H1 (cell line): ENCODE results near the gene C19orf25.

Experiments
- CBX5 ChIP-seq: fragments of 300-800, 300-1000 bp; sonication (generic); IDR thresholded peaks from 2 replicates; pipeline ENCODE4 v1.7.1; 2016; ENCODE audit warnings: antibody characterized with exemption, low read length, low read depth
- EP300 ChIP-seq, 2 experiments: IDR thresholded peaks; 1 replicate in 1 of 2; 2 replicates in 1 of 2; pipeline ENCODE4 v1.6.1; 2011 to 2012; ENCODE audit warnings: low read depth in 2 of 2, low read length in 2 of 2, mild to moderate bottlenecking in 2 of 2, borderline replicate concordance in 1 of 2, inconsistent platforms in 1 of 2, moderate library complexity in 1 of 2
- PHF8 ChIP-seq: fragments of 200-600 bp; sonication (generic); conservative IDR thresholded peaks from 2 replicates; pipeline ENCODE4 v1.7.1; 2012; ENCODE audit warnings: low read depth, mild to moderate bottlenecking, inconsistent platforms, low read length, moderate library complexity
- POLR2A ChIP-seq, 2 experiments: IDR thresholded peaks; 1 replicate in 1 of 2; 2 replicates in 1 of 2; pipeline ENCODE4 v1.6.1; 2011; ENCODE audit warnings: low read depth in 2 of 2, low read length in 2 of 2, mild to moderate bottlenecking in 2 of 2; ENCODE audit errors: control extremely low read depth in 1 of 2
- POLR2AphosphoS5 ChIP-seq: IDR thresholded peaks from 2 replicates; pipeline ENCODE4 v1.6.1; 2011; ENCODE audit warnings: low read depth, low read length
- RFX5 ChIP-seq: IDR thresholded peaks from 2 replicates; pipeline ENCODE4 v1.6.1; 2011; ENCODE audit warnings: low read depth, low read length, improper control_type of control experiment, borderline replicate concordance
- RNF2 ChIP-seq: fragments of 200-900, 300-1000 bp; sonication (generic); IDR thresholded peaks from 2 replicates; pipeline ENCODE4 v1.7.1; 2016; ENCODE audit warnings: borderline replicate concordance, low read depth, mild to moderate bottlenecking, antibody characterized with exemption, low read length; ENCODE audit not compliant: poor library complexity, severe bottlenecking; ENCODE audit errors: missing control alignments
- SP1 ChIP-seq: IDR thresholded peaks from 2 replicates; pipeline ENCODE4 v1.6.1; 2011; ENCODE audit warnings: low read depth, low read length
- YY1 ChIP-seq: IDR thresholded peaks from 2 replicates; pipeline ENCODE4 v1.6.1; 2011; ENCODE audit warnings: low read depth, mild to moderate bottlenecking, low read length
- TF ChIP-seq, protein P1 (sequence below), 3 experiments: IDR thresholded peaks; 1 replicate in 2 of 3; 2 replicates in 1 of 3; pipeline versions ENCODE4 v1.5.1 to v1.6.1; 2011; ENCODE audit warnings: low read length in 3 of 3, mild to moderate bottlenecking in 3 of 3, inconsistent platforms in 2 of 3, low read depth in 1 of 3, moderate library complexity in 1 of 3; ENCODE audit not compliant: insufficient read depth in 1 of 3; ENCODE audit errors: control extremely low read depth in 1 of 3
- TF ChIP-seq, protein P2 (sequence below): IDR thresholded peaks from 2 replicates; pipeline ENCODE4 v1.6.1; 2012; ENCODE audit warnings: inconsistent platforms

DNA sequence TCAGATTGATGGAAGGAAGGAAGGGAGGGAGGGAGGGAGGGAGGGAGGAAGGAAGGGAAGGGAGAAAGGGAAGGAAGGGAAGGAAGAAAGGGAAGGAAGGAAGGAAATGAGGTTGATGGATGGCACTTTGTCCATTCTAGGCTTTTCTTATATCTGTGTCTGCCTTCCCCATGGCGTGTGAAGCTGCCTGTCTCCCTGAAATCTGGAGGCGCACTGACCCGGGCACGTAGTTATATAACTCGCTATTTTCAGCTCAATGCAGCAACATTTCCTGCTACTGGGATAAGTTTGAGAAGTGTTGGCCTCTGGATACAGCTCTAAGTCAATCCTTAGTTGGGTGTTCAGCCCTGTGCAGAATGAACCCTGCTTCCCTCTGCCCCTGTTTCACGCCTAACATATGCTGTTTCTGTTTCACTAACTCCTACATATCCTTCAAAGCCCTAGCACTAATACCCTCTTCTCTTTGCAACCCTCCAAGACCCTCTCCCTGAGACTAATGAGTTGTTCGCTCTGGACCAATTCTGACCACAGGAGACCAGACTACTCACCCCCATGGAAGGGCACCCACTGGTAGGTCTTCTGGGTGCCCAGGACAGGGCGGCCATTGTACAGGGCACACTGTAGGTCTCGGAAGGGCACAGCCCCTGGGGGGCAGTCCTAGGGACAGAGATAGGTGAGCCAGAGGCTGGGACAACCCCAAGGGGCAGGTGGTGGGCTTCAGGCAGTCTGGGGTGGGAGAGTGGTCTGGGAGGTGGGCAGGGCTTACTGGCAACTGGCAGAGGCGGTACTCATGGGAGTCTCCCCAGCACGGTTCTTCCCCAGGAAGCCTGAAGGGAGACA, 30.8 kb upstream of the C19orf25 start:
- TF ChIP-seq, protein P1, sequence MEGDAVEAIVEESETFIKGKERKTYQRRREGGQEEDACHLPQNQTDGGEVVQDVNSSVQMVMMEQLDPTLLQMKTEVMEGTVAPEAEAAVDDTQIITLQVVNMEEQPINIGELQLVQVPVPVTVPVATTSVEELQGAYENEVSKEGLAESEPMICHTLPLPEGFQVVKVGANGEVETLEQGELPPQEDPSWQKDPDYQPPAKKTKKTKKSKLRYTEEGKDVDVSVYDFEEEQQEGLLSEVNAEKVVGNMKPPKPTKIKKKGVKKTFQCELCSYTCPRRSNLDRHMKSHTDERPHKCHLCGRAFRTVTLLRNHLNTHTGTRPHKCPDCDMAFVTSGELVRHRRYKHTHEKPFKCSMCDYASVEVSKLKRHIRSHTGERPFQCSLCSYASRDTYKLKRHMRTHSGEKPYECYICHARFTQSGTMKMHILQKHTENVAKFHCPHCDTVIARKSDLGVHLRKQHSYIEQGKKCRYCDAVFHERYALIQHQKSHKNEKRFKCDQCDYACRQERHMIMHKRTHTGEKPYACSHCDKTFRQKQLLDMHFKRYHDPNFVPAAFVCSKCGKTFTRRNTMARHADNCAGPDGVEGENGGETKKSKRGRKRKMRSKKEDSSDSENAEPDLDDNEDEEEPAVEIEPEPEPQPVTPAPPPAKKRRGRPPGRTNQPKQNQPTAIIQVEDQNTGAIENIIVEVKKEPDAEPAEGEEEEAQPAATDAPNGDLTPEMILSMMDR (IDR thresholded peaks at IDR 0.05; ENCODE audit: control extremely low read depth in 1 of 3, insufficient read depth in 1 of 3, low read depth in 1 of 3, low read length in 3 of 3): no peak
- TF ChIP-seq, protein P2, sequence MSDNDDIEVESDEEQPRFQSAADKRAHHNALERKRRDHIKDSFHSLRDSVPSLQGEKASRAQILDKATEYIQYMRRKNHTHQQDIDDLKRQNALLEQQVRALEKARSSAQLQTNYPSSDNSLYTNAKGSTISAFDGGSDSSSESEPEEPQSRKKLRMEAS: no peak
- TF ChIP-seq POLR2AphosphoS5: no peak
- TF ChIP-seq PHF8: no peak
- no peak for TF ChIP-seq SP1
- TF ChIP-seq CBX5: no peak
- TF ChIP-seq RNF2: no peak
- no peak for TF ChIP-seq POLR2A (IDR thresholded peaks at IDR 0.05; ENCODE audit: control extremely low read depth in 1 of 2, low read depth in 2 of 2, low read length in 2 of 2)
- no peak for TF ChIP-seq RFX5
- TF ChIP-seq YY1: no peak
- no peak for TF ChIP-seq EP300 (IDR thresholded peaks at IDR 0.05; ENCODE audit: borderline replicate concordance in 1 of 2, low read depth in 2 of 2, low read length in 2 of 2)
